ENCODE measurements around the gene CHAC1.

CHAC1 gene, protein sequence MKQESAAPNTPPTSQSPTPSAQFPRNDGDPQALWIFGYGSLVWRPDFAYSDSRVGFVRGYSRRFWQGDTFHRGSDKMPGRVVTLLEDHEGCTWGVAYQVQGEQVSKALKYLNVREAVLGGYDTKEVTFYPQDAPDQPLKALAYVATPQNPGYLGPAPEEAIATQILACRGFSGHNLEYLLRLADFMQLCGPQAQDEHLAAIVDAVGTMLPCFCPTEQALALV

GRCh38 chr15:40952901-40953712 is at the start of gene CHAC1:
TSS of gene CHAC1 (plus strand) at chr15:40953471. CDS start at chr15:40953584, 113 bp downstream.
- DNase-seq: peak; percentile 96 to 97

- DNase-seq: no peak
These were observed 48.6 kb upstream of the CHAC1 start for GRCh38 chr15:40904552-40905201.

DNA sequence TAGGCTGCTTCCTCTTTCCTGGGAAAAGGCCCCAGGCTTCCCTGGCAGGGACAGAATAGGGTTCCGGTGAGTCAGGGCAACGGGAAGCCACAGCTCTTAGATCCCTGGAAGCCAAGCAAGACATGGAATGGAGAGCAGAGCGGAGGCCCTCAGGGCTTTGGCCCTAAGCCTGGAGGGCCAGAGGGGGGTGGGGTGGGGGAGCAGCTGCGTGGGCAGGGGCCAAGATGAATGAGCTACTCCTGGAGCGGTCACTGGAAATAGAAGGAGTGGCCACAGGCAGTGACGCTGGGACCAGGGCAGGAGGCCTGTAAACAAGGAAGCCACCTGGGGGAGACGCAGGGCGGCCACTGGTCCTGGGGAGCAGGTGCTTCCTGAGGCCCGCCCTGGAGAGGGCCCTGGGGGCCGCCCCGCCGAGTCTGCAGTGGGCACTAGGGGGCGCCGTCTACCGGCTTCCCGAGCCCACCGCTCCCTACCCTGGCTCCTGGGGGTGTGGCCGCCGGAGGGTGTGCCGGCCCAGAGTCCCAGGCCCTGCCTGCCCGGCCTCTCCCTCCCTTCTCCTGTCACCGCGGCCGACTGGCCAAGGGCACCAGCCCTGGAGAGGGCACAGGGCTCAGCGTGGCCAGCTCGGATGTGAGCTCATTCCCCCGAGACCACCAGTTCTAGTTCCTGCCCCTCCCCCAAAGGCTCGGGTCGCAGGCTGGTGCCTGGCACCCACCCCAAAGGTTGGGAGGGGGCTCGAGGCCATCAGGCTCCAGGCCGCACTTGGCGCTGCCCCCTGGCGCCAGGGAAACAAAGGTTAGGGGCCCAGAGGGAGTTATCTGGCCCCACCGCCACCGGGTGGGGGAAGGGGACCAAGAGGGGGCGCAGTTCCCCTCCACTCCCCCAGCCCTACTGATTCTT is 46.9 kb upstream of the CHAC1 start:
- peak; percentile 76 to 84 for DNase-seq

DNA sequence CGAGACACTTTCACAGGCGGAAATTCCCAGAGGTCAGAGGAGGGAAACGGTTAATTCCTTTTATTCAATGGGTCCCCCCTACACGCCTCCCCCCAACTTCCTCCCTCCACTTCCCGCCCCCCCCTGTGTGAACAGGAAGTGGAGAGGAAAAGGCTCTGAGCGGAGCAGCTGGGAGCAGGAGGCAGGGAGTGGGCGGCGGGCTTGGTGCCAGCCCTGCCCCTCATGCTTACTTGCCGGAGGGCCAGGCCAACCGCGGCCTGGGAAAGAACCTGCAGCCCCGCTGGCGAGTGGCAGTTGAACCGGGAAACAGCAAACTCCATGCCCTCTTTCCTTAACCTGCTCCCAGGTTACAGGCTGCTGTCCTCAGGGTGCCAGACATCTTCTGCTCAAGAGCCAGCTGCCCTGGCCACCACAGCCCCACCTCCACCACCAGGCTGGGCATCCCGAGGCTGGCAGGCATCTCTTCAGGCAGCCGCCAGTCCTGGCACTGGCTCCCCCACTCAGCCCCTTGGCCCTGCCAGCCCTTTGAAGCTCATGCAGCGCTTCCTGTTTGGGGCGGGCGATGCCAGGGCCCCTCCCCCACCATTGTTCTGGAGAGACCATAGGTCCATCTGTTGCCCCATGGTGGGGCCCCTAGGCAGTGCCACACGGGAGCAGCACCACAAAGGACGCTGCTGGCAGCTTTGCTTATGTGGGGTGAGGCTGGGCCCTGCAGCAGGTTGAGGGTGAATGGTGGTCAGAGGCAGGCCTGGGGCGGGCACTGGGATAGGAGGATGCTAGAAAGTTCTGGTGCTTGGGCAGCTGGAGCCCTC is 46.1 kb upstream of the CHAC1 start:
- peak; percentile 69 to 71 for DNase-seq

DNA sequence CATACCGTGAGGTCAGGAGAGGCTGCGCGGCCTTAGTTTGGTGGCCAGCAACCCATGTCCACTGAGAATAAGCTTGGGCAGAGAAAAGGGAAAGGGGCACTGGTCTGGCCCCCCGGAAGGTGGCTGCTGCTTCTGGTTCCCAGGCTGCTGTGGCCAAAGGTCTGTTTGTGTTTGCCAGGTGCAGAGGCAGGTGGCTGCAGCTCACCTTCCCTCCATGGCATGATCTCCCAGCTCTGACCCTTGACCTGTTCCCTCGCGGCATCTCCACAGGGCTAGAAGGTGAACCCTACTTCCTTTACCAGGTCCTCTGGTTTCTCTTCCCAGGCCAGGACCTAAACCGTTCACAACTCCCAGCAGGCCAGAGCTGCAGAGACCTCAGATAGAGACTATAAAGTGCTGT is 45.2 kb upstream of the CHAC1 start:
- no peak for DNase-seq

DNA sequence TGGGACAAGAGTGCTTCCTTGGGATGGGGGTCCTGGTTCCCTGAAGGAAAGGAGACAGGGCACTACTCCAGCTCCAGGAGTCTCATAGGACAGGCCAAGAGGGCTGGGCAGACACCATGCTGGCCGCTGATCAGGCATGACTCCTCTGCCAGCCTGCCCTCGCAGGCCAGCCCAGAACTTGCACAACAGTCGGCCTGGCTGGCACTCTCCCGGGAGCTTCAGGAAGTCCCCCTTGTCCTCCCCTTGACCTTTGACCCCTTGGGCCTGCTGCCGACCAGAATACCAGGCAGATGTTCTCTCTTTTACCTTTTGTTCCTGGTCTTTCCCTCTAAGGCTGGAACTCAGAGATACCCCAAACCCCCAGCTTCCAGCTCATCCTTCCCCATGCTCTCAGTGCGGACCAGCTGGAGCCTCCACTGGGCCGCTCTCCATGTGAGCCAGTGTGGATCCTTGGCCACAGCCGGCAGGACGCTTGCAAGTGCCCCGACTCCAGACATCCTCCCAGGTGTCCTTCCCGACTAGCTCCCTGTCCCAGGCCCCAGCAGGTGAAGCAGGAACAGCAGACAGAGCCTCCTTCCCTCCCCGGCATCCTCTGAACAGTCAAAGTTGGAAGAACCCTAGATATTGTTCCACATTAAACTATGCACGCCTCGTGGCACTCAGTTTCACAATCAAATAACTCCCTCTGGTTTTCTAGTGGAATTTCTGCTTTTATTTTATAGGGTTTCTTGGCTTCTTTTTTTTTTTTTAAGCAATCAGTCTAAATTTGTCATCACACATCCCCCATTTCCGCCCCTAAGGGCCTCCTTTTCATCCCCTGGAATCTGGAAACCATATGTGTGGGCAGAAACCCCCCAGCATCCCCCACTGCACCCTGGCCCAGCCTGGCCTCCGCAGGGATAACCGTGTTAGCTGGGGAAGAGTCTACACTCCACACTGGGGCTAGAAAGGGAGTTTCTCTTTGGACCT is 43.3 kb upstream of the CHAC1 start:
- peak in 1 of 2 donors; percentile 38 for DNase-seq

DNA sequence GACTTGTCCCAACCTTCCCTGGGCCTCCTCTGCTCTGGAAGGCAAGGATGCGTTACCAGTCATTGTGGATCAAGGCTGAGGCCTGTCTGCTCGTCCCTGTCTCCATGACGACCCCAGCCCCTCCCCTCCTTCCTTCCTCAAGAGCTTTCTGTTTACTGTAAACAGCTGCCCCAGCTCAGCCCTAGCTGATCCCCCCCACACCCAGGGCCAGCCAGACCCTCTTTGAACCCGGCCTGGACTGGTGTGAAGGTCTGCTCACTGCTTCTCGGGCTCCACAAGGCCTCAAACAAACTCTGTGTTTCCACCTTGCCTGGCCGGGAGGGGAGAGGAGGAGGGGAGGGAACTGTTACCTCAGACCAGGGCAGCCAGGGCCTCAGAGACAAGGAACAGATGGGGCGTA is 42.1 kb upstream of the CHAC1 start:
- no peak for DNase-seq

DNA sequence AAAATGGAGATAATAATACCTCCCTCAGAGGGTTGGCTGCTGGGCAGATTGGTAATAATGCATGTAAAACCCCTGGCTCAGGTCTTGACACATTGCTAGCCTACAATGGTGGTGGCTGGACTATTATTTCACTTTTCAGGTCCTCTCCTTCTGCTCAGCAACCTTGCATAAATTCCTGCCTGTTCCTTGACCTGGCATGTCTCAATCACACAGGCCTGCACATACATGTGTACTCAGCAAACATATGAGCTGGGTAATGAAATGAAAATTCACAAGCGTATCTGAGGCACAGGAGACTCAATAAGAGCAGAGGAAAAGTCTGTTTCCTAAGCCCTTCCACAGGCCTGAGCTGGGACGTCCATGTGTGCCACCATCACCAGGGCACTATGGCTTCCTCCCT is 41.6 kb upstream of the CHAC1 start:
- no peak for DNase-seq

- DNase-seq: no peak
These were observed 40.8 kb upstream of the CHAC1 start for GRCh38 chr15:40912478-40912877.

DNA sequence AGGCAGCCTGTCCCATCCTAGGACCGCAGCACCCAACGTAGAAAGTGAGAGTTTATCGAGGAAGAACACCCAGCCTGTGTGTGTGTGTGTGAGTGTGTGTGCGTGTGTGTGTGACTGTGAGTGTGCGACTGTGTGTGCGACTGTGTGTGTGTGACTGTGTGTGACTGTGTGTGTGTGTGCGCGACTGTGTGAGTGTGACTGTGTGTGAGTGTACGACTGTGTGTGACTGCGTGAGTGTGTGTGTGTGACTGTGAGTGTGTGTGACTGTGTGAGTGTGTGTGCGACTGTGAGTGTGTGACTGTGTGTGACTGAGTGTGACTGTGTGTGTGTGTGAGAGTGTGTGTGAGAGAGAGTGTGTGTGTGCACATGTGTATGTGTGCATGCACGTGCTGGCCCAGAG is 39.3 kb upstream of the CHAC1 start:
- DNase-seq: no peak

DNA sequence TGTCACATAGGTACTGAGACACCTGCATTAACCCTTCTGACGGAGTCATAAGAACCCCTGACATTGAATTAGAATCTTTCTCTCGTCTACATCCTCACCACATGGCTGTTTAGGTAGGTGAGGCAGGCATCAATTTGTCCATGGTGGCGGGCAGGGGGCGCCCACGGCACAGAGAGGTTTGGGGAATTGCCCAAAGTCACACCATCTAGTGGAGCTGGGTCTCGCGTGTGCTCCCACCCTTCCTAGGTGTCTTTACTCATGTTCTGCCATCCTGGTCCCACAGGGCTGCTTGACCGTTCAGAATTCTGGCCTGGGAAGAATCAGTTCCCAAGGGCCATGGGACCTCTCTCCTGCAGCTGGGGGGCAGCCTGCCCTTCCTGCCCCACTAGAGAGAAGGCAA is 38.8 kb upstream of the CHAC1 start:
- no peak for DNase-seq

GRCh38 chr15:40915116-40915661 is 38.1 kb upstream of the CHAC1 start:
- no peak for DNase-seq

DNA sequence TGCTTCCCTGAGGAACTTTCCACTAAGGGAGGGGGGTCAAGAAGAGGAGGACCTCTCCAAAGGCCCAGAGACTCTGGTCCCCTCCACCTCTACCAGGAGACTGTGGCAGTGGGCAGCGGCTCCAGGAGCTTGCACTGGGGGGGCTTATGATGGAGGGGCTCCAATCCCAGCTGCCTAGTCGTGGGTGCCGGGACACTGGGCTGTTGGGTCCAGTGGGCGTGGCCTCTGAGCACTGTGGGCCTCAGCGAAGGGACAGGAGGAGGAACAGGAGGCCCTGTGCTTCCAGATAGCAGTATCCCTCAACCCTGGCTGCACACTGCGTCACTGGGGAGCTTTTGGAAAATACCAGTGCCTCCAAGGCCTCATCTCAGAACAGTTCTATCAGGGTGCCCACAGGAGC is 37.6 kb upstream of the CHAC1 start:
- DNase-seq: no peak

GRCh38 chr15:40917585-40917984 is 35.7 kb upstream of the CHAC1 start:
- DNase-seq: no peak

DNA sequence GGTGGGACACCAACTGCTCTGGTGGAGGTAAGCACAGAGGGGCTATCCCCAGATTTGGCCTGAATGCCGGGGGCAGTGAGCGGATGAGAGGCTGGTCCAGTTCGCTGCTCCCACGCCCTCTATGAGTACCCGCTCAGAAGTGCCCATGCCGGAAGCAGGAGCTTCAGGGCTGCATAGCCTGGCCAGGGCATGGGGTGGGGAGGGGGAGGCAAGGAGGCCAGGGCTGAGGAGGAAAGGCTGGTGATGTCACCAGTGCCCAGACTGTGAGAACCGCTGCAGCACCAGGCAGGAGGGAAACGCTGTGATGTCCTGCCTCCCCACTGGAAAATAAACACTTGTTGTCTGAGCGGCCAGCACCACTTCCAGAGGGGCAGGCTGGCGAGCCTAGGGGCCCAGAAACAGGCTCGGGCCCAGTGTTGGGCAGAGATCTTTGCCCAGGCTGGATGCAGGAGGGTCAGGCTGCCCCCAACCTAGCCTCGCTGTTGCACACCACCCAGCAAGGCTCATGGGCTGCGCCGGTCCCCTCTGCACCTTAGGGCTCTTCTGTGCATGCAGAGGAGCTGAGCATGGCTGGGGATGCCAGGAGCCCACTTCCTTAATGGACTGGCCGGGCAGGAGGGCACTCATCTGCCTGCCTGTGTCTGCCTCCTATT is 35.0 kb upstream of the CHAC1 start:
- DNase-seq: no peak

- no peak for DNase-seq
These were observed 34.4 kb upstream of the CHAC1 start for GRCh38 chr15:40918799-40919392.

- no peak for DNase-seq
These were observed 31.2 kb upstream of the CHAC1 start for GRCh38 chr15:40921949-40922607.

DNA sequence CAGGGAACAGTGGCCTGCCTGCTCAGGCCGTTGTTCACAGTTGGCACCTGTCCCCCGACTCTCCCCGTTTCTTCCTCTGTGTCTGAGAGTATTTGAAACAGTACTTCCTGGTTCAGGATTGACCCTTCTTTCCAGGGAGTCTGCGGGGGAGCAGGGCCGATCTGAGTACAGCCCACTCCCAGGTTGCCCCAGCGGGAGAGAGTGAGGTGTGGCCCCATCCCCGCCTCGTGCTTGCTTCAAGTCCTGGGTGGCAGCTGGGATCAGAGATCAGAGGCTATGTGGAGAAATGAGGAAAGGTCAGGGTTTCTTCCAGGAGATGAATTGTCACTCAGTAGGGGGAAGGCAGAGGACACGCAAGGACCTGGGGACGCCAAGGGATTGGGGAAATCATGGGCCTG is 30.7 kb upstream of the CHAC1 start:
- no peak for DNase-seq

- no peak for DNase-seq
These were observed 29.7 kb upstream of the CHAC1 start for GRCh38 chr15:40923551-40923950.

All from CD4-positive, alpha-beta T cell treated with Interleukin-4 for 1 hour (primary cell).